Testis (tissue), 3 donors: ENCODE measurements around the gene LRAT. TPM values are rescaled to one million over a fixed set of nuclear protein-coding genes. Genes with fewer than 3 reads are reported as not detected.

Experiments used
- DNase-seq: peaks from one replicate; pipeline ENCODE4 v3.0.0-alpha.2; 2019
- H3K27ac ChIP-seq, 2 donors: fragments of 200-600 bp; sonication (generic); one replicate each; pipeline ENCODE4 v1.5.1; 2019
- H3K27me3 ChIP-seq: fragments of 200-600 bp; sonication (generic); one replicate; pipeline ENCODE4 v1.5.1; 2019
- H3K36me3 ChIP-seq: fragments of 200-600 bp; sonication (generic); one replicate; pipeline ENCODE4 v1.5.1; 2017; ENCODE audit warnings: low read depth; ENCODE audit errors: missing control alignments
- H3K4me1 ChIP-seq: fragments of 200-600 bp; sonication (generic); one replicate; pipeline ENCODE4 v1.5.1; 2019
- H3K4me3 ChIP-seq, 2 donors: fragments of 200-600 bp; sonication (generic); one replicate each; pipeline ENCODE4 v1.5.1; 2017 to 2019
- H3K9me3 ChIP-seq: fragments of 200-600 bp; sonication (generic); one replicate; pipeline ENCODE4 v1.5.1; 2017
- POLR2A ChIP-seq: fragments of 450-650 bp; IDR thresholded peaks from one replicate; pipeline ENCODE4 v1.6.1; 2017; ENCODE audit warnings: antibody characterized with exemption, mild to moderate bottlenecking, moderate library complexity
- WGBS, 2 donors: methylation state at CpG; one replicate each; pipeline ENCODE4 v1.1.5; 2018; 5-methylcytosine and 5-hydroxymethylcytosine counted together
- intact Hi-C: fragments of 100-400 bp; cut with DNase I; formaldehyde crosslinking; loops from one replicate; pipeline ENCODE4 v1.15.1; 2023; ENCODE audit warnings: low total_unique reads
- polyA plus RNA-seq: library from polyadenylated mRNA; stranded (reverse); fragments of 350-450 nt; fragmentation: Illumina TruSeq; extraction: RNeasy Lipid Tissue Mini Kit (QIAGEN cat#74804); gene quantifications from one replicate; pipeline ENCODE4 v1.2.3, GENCODE V29; 2014; ENCODE audit warnings: low read depth, low replicate concordance; ENCODE audit not compliant: insufficient read depth
- total RNA-seq, 2 donors: library from RNA; depleted of rRNA; stranded (reverse); fragments of >200 nt; gene quantifications; one replicate each; pipeline ENCODE4 v1.2.3, GENCODE V29; 2016
- TF ChIP-seq, protein P1 (sequence below), 3 experiments: fragments of 450-650 bp in 2 of 3; fragments of 200-600 bp in 1 of 3; sonication (generic) in 1 of 3; IDR thresholded peaks; one replicate each; pipeline ENCODE4 v1.5.1; 2016 to 2019; ENCODE audit warnings: antibody characterized with exemption in 3 of 3, mild to moderate bottlenecking in 2 of 3, moderate library complexity in 1 of 3

LRAT gene
- total and polyA plus RNA-seq, 3 donors from 2014 or later: 4.6 to 6.9 (median 6.6) TPM

DNA sequence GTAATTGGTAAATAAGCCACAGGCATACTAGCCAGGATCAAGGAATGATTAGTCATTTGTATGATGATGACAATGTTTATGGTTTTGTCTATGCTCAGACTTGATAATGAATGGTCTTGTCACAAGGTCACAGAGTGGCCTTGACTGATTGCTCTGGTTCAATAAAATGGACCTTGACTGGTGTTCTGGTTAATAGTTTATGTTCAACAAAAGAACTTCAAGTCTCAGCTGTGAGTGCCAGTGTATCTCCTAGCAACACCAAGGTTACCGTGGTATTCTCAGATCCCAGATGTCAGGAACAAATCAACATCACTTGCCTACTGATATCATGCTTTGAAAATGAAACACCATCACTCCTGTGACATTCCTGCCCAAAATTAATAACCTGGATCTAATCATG, 16.3 kb upstream of the LRAT start:
- no peaks in the 10 kb centered on the region for H3K36me3 ChIP-seq
- H3K9me3 ChIP-seq: no peaks in the 10 kb centered on the region
- no peaks in the 10 kb centered on the region for H3K4me1 ChIP-seq
- no peak for TF ChIP-seq POLR2A
- TF ChIP-seq, protein P1, sequence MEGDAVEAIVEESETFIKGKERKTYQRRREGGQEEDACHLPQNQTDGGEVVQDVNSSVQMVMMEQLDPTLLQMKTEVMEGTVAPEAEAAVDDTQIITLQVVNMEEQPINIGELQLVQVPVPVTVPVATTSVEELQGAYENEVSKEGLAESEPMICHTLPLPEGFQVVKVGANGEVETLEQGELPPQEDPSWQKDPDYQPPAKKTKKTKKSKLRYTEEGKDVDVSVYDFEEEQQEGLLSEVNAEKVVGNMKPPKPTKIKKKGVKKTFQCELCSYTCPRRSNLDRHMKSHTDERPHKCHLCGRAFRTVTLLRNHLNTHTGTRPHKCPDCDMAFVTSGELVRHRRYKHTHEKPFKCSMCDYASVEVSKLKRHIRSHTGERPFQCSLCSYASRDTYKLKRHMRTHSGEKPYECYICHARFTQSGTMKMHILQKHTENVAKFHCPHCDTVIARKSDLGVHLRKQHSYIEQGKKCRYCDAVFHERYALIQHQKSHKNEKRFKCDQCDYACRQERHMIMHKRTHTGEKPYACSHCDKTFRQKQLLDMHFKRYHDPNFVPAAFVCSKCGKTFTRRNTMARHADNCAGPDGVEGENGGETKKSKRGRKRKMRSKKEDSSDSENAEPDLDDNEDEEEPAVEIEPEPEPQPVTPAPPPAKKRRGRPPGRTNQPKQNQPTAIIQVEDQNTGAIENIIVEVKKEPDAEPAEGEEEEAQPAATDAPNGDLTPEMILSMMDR (IDR thresholded peaks at IDR 0.05): no peak
- intact Hi-C loops: no loop called here
- no peak overlapping the region for H3K27ac ChIP-seq
- no peak overlapping the region for H3K4me3 ChIP-seq
- WGBS, 2 donors: 22 to 30% methylated on average over 1 of the region's 1 CpG
- no peaks in the 10 kb centered on the region for H3K27me3 ChIP-seq
- no peak for DNase-seq

- no peaks in the 10 kb centered on the region for H3K27me3 ChIP-seq
- no peak for DNase-seq
- TF ChIP-seq, protein P1 (IDR thresholded peaks at IDR 0.05): no peak
- TF ChIP-seq POLR2A: no peak
- H3K27ac ChIP-seq: no peak overlapping the region
- H3K4me1 ChIP-seq: no peaks in the 10 kb centered on the region
- no peaks in the 10 kb centered on the region for H3K36me3 ChIP-seq
- intact Hi-C loops: no loop called here
- H3K9me3 ChIP-seq: no peaks in the 10 kb centered on the region
- H3K4me3 ChIP-seq: no peak overlapping the region
Measured at GRCh38 chr4:154731756-154732155, 12.0 kb upstream of the LRAT start.

- Histone ChIP-seq H3K4me1 (no peaks in the 10 kb centered on the region), H3K4me3 (no peak overlapping the region), H3K27ac (no peak overlapping the region), H3K9me3 (no peaks in the 10 kb centered on the region), H3K36me3 (no peaks in the 10 kb centered on the region), H3K27me3 (no peaks in the 10 kb centered on the region)
- WGBS, 2 donors: 86 to 91% methylated on average over 4 of the region's 4 CpGs
- no peak for DNase-seq
- TF ChIP-seq, protein P1 (IDR thresholded peaks at IDR 0.05): no peak
- TF ChIP-seq POLR2A: no peak
- intact Hi-C loops: no loop called here
Measured at GRCh38 chr4:154732669-154733068, 11.1 kb upstream of the LRAT start.

GRCh38 chr4:154736770-154737169, 7.0 kb upstream of the LRAT start:
- Histone ChIP-seq H3K27me3 (no peaks in the 10 kb centered on the region), H3K36me3 (no peaks in the 10 kb centered on the region), H3K4me3 (no peak overlapping the region), H3K9me3 (no peaks in the 10 kb centered on the region), H3K27ac (no peak overlapping the region), H3K4me1 (no peaks in the 10 kb centered on the region)
- 84 to 98% methylated on average over 1 of the region's 1 CpG for WGBS, 2 donors
- intact Hi-C loops: no loop called here
- no peak for TF ChIP-seq POLR2A
- DNase-seq: no peak

DNA sequence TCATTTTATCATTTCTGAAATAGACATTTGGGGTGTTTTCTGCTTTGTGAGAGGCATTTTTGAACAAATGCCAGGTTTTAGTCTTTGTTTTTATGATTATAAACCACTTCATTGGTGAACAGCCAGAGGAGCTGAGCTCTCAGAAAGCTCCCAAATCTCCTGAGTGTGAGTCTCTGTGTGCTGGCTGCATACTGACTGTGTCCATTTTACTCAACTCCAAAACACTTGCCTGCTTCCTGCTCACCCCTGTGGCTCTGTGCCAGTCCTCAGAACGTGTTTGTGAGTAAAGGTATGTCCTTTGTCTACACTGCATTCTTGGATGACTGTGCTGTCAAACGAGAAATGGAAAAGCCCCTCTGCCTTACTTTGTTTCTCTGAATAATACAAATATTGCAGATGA, 5.4 kb upstream of the LRAT start:
- no peak overlapping the region for H3K4me3 ChIP-seq
- no peaks in the 10 kb centered on the region for H3K9me3 ChIP-seq
- H3K36me3 ChIP-seq: no peaks in the 10 kb centered on the region
- H3K4me1 ChIP-seq: peaks cover 7% of the 10 kb centered on the region
- TF ChIP-seq, protein P1 (IDR thresholded peaks at IDR 0.05): no peak
- TF ChIP-seq POLR2A: no peak
- WGBS, 2 donors: 44 to 56% methylated on average over 2 of the region's 2 CpGs
- intact Hi-C loops: no loop called here
- H3K27me3 ChIP-seq: no peaks in the 10 kb centered on the region
- H3K27ac ChIP-seq: no peak overlapping the region
- DNase-seq: no peak
